GM12878 (cell line): Measurements from ENCODE around the gene FRK. TPM values are rescaled to one million over a fixed set of nuclear protein-coding genes. Genes with fewer than 3 reads are reported as not detected.

ENCODE experiments used
- ATAC-seq: fragments of 200-7000 bp; cut with Tn5 transposase; 3 replicates; pipeline ENCODE4 v1.9.1; 2020; ENCODE audit warnings: mild to moderate bottlenecking, moderate library complexity
- BruUV-seq: library from RNA; stranded (reverse); fragments of 400-500 nt; replicated peaks from 2 replicates; lab custom pipeline; 2021; lab: Mats Ljungman, UMichigan
- CTCF ChIA-PET: fragments of 300-600 bp; sonication (Branson Sonifier 250); formaldehyde crosslinking; extraction: SDS; loops from one replicate; lab custom pipeline; 2021; ENCODE audit warnings: inconsistent platforms; lab: Yijun Ruan, JAX
- POLR2A ChIA-PET: fragments of 350-600 bp; formaldehyde crosslinking; extraction: SDS; loops from one replicate; lab custom pipeline; 2021; ENCODE audit warnings: inconsistent platforms; lab: Charles Lee
- RAD21 ChIA-PET: fragments of 300-600 bp; sonication (Branson Sonifier 250); formaldehyde crosslinking; loops from one replicate; lab custom pipeline; 2023; ENCODE audit warnings: antibody characterized with exemption; ENCODE audit not compliant: unreplicated experiment; lab: Charles Lee
- SMC1A ChIA-PET: fragments of 300-600 bp; sonication (Branson Sonifier 250); formaldehyde crosslinking; loops from one replicate; lab custom pipeline; 2023; ENCODE audit not compliant: unreplicated experiment, uncharacterized antibody; lab: Charles Lee
- DNase-seq: peaks from one replicate; pipeline ENCODE4 v3.0.0-alpha.2; 2011; ENCODE audit warnings: low read depth, low spot score
- FAIRE-seq: peaks from 3 replicates; lab custom pipeline; 2011; peaks lifted over from hg19 to GRCh38; lab: Jason Lieb, UNC
- H2AFZ ChIP-seq: 2 replicates; pipeline ENCODE4 v1.6.0; 2011; ENCODE audit warnings: low read depth, low read length, control low read depth; ENCODE audit not compliant: control insufficient read depth
- H3K27ac ChIP-seq: 2 replicates; pipeline ENCODE4 v1.5.1; 2011; ENCODE audit warnings: control low read depth; ENCODE audit not compliant: control insufficient read depth, insufficient read depth
- H3K27me3 ChIP-seq, 2 experiments: replicated peaks in 1 of 2; 2 replicates each; pipeline versions ENCODE4 v1.6.0 to v1.6.1; 2011; ENCODE audit warnings: low read length in 1 of 2; ENCODE audit not compliant: control insufficient read depth in 2 of 2, insufficient read depth in 2 of 2
- H3K36me3 ChIP-seq, 2 experiments: 2 replicates each; pipeline ENCODE4 v1.5.1; 2011; ENCODE audit warnings: low read length in 1 of 2; ENCODE audit not compliant: control insufficient read depth in 2 of 2, insufficient read depth in 2 of 2
- H3K4me1 ChIP-seq: 2 replicates; pipeline ENCODE4 v1.6.1; 2011; ENCODE audit warnings: mild to moderate bottlenecking, low read length, moderate library complexity, mixed read lengths; ENCODE audit not compliant: control insufficient read depth, insufficient read depth
- H3K4me2 ChIP-seq: 2 replicates; pipeline ENCODE4 v1.6.0; 2011; ENCODE audit warnings: control low read depth; ENCODE audit not compliant: control insufficient read depth, insufficient read depth
- H3K4me3 ChIP-seq: fragments of 200-600 bp; sonication (generic); 2 replicates; pipeline ENCODE4 v1.5.1; 2016
- H3K79me2 ChIP-seq: 2 replicates; pipeline ENCODE4 v1.6.0; 2011; ENCODE audit warnings: low read length; ENCODE audit not compliant: control insufficient read depth, insufficient read depth
- H3K9ac ChIP-seq: 2 replicates; pipeline ENCODE4 v1.8.0; 2011; ENCODE audit warnings: low read length, control low read depth, mixed read lengths; ENCODE audit not compliant: control insufficient read depth, insufficient read depth
- H3K9me3 ChIP-seq: replicated peaks from 3 replicates; pipeline ENCODE4 v1.5.1; 2011; ENCODE audit warnings: mild to moderate bottlenecking, low read length; ENCODE audit not compliant: control insufficient read depth, insufficient read depth
- H4K20me1 ChIP-seq: 2 replicates; pipeline ENCODE4 v1.6.0; 2011; ENCODE audit not compliant: control insufficient read depth, insufficient read depth
- IKZF1 ChIP-seq: fragments of 450-650 bp; conservative IDR thresholded peaks from 2 replicates; pipeline ENCODE4 v1.6.1; 2017; ENCODE audit warnings: antibody characterized with exemption, mild to moderate bottlenecking
- JUNB ChIP-seq: IDR thresholded peaks from 2 replicates; pipeline ENCODE4 v1.6.1; 2016; ENCODE audit warnings: antibody characterized with exemption, mild to moderate bottlenecking
- KLF5 ChIP-seq: fragments of 450-650 bp; IDR thresholded peaks from 2 replicates; pipeline ENCODE4 v1.6.1; 2014; ENCODE audit warnings: mild to moderate bottlenecking; ENCODE audit not compliant: partially characterized antibody
- MTA2 ChIP-seq: fragments of 450-650 bp; IDR thresholded peaks from 2 replicates; pipeline ENCODE4 v1.6.1; 2016; ENCODE audit warnings: low read depth, mild to moderate bottlenecking, moderate library complexity
- RAD51 ChIP-seq: fragments of 450-650 bp; IDR thresholded peaks from 2 replicates; pipeline ENCODE4 v1.6.1; 2016; ENCODE audit warnings: moderate library complexity, mild to moderate bottlenecking, inconsistent platforms
- SMARCA5 ChIP-seq: fragments of 450-650 bp; IDR thresholded peaks from 2 replicates; pipeline ENCODE4 v1.6.1; 2017; ENCODE audit warnings: mild to moderate bottlenecking
- TAF1 ChIP-seq: IDR thresholded peaks from 2 replicates; pipeline ENCODE4 v1.6.1; 2011; ENCODE audit warnings: mild to moderate bottlenecking, low read depth, low read length, borderline replicate concordance
- ZNF24 ChIP-seq: fragments of 450-650 bp; IDR thresholded peaks from 2 replicates; pipeline ENCODE4 v1.6.1; 2017; ENCODE audit warnings: antibody characterized with exemption, mild to moderate bottlenecking
- WGBS: methylation state at CpG from one replicate; pipeline ENCODE4 v1.1.6; 2016; ENCODE audit warnings: low lambda C conversion rate; ENCODE audit not compliant: insufficient replicate concordance, insufficient coverage; ENCODE audit errors: missing lambda C conversion rate; 5-methylcytosine and 5-hydroxymethylcytosine counted together
- in situ Hi-C: fragments of 300-500 bp; cut with MboI; formaldehyde crosslinking; loops from 9 replicates; pipeline ENCODE4 v1.14.3; 2018; ENCODE audit warnings: mixed read lengths
- intact Hi-C: fragments of 100-400 bp; cut with micrococcal nuclease; formaldehyde crosslinking; loops from one replicate; pipeline ENCODE4 v1.14.2; 2022; ENCODE audit not compliant: unreplicated experiment
- polyA plus RNA-seq, 11 experiments: library from polyadenylated mRNA; depleted of rRNA in 4 of 11; unstranded in 6 of 11; stranded (reverse) in 5 of 11; fragments of >200 nt; fragmentation: Nextera tagmentation in 4 of 11; fragmentation: Illumina TruSeq in 1 of 11; extraction: Ambion mirVana in 4 of 11; extraction: Trizol in 1 of 11; gene quantifications; 1 replicate in 1 of 11; 2 replicates in 10 of 11; pipeline versions ENCODE4 v1.2.1 to v1.2.3, GENCODE V29; 2011 to 2016; ENCODE audit warnings: inconsistent platforms in 2 of 11, missing spikeins in 2 of 11, low read depth in 1 of 11
- total RNA-seq, 4 experiments: library from RNA; depleted of rRNA in 3 of 4; stranded (reverse); fragments of >200 nt in 3 of 4; fragmentation: Illumina TruSeq in 1 of 4; extraction: Trizol in 1 of 4; gene quantifications; 2 replicates each; pipeline versions ENCODE4 v1.2.1 to v1.2.3, GENCODE V29; 2013 to 2021
- TF ChIP-seq, protein P1 (sequence below): IDR thresholded peaks from 2 replicates; pipeline ENCODE4 v1.6.1; 2012; ENCODE audit warnings: low read depth, low read length, improper control_type of control experiment
- TF ChIP-seq, protein P2 (sequence below): fragments of 150-350 bp; IDR thresholded peaks from 2 replicates; pipeline ENCODE4 v1.6.1; 2016; ENCODE audit warnings: low read depth, low read length

Gene FRK
- total and polyA plus RNA-seq, 10 of the 15 experiments (the other 5 are each of a cell fraction or from before 2014, with no cell fraction given): 0.29 to 2.4 (median 1.2) TPM

DNA sequence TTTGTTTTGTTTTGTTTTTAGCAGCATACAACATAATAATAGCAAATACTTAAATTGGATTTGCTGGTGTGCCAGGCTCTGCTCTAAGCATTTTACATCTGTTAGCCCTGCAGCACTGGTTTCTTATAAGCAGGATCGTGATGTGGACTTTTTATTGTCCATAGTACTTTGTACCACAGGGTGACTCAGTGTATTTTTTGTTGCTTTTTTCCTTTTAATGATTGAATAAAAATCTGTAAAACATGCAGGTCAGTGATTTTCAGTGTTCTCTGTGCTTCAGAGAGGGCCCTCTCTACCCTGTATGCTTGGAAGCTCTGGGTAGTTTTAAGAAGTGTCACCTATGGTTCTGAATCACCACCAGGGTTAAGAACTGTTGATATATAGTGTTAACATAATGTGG, 43.9 kb upstream of the FRK start:
- DNase-seq: no peak
- Histone ChIP-seq H3K79me2 (peaks cover 73% of the 10 kb centered on the region), H3K9me3 (no peaks in the 10 kb centered on the region), H3K27me3 (no peaks in the 10 kb centered on the region), H3K4me3 (peak overlapping the region; percentile 67), H3K4me2 (peak overlapping the region; percentile 91), H3K4me1 (peaks cover 25% of the 10 kb centered on the region), H3K27ac (peak overlapping the region; percentile 58), H3K9ac (no peak overlapping the region; the same call in 1 of the 2 replicates), H4K20me1 (no peaks in the 10 kb centered on the region), H3K36me3 (peaks cover 6 to 15% of the 10 kb centered on the region in 2 experiments; a peak in 2 of 4 replicates), H2AFZ (no peak overlapping the region)
- 100% methylated on average over 1 of the region's 1 CpG for WGBS
- TF ChIP-seq TAF1 (no peak), MTA2 (no peak), KLF5 (no peak), ZNF24 (no peak), RAD51 (no peak), JUNB (no peak), IKZF1 (no peak), SMARCA5 (no peak)
- TF ChIP-seq, protein P1, sequence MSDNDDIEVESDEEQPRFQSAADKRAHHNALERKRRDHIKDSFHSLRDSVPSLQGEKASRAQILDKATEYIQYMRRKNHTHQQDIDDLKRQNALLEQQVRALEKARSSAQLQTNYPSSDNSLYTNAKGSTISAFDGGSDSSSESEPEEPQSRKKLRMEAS: no peak
- TF ChIP-seq, protein P2, sequence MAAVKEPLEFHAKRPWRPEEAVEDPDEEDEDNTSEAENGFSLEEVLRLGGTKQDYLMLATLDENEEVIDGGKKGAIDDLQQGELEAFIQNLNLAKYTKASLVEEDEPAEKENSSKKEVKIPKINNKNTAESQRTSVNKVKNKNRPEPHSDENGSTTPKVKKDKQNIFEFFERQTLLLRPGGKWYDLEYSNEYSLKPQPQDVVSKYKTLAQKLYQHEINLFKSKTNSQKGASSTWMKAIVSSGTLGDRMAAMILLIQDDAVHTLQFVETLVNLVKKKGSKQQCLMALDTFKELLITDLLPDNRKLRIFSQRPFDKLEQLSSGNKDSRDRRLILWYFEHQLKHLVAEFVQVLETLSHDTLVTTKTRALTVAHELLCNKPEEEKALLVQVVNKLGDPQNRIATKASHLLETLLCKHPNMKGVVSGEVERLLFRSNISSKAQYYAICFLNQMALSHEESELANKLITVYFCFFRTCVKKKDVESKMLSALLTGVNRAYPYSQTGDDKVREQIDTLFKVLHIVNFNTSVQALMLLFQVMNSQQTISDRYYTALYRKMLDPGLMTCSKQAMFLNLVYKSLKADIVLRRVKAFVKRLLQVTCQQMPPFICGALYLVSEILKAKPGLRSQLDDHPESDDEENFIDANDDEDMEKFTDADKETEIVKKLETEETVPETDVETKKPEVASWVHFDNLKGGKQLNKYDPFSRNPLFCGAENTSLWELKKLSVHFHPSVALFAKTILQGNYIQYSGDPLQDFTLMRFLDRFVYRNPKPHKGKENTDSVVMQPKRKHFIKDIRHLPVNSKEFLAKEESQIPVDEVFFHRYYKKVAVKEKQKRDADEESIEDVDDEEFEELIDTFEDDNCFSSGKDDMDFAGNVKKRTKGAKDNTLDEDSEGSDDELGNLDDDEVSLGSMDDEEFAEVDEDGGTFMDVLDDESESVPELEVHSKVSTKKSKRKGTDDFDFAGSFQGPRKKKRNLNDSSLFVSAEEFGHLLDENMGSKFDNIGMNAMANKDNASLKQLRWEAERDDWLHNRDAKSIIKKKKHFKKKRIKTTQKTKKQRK: no peak
- RAD21 ChIA-PET: interaction anchor here (6.8 kb wide), 1 partner anchor 92 kb away, joined by 39 read pairs; no protein-coding TSS in a partner anchor
- no peak for FAIRE-seq
- in situ Hi-C loops: no loop called here
- SMC1A ChIA-PET: interaction anchor here (0.8 to 5.3 kb wide), 6 partner anchors 13 to 92 kb away, joined by 3 to 57 read pairs (median 6); partner anchors contain the start of gene FRK
- no peak for ATAC-seq
- POLR2A ChIA-PET: no interaction called here
- CTCF ChIA-PET: interaction anchor here (1.0 to 7.9 kb wide), 4 partner anchors 8 to 93 kb away, joined by 3 to 106 read pairs (median 32); no protein-coding TSS in a partner anchor
- BruUV-seq: no TSS peak
- intact Hi-C loops: loop anchor here (10.0 kb wide), 1 partner anchor 300 kb away; no protein-coding TSS in a partner anchor
